Panc1 (cell line): Measurements from ENCODE around the gene OAS3.

ENCODE experiments used
- CTCF ChIP-seq: fragments of 450-650 bp; IDR thresholded peaks from 2 replicates; pipeline ENCODE4 v1.5.1; 2017; ENCODE audit warnings: mild to moderate bottlenecking
- POLR2AphosphoS5 ChIP-seq: IDR thresholded peaks from 2 replicates; pipeline ENCODE4 v1.6.1; 2012; ENCODE audit warnings: mild to moderate bottlenecking, low read depth, low read length, moderate library complexity
- TCF7L2 ChIP-seq: IDR thresholded peaks from 2 replicates; pipeline ENCODE4 v1.6.1; 2011; ENCODE audit warnings: mild to moderate bottlenecking, low read depth, low read length, inconsistent platforms

DNA sequence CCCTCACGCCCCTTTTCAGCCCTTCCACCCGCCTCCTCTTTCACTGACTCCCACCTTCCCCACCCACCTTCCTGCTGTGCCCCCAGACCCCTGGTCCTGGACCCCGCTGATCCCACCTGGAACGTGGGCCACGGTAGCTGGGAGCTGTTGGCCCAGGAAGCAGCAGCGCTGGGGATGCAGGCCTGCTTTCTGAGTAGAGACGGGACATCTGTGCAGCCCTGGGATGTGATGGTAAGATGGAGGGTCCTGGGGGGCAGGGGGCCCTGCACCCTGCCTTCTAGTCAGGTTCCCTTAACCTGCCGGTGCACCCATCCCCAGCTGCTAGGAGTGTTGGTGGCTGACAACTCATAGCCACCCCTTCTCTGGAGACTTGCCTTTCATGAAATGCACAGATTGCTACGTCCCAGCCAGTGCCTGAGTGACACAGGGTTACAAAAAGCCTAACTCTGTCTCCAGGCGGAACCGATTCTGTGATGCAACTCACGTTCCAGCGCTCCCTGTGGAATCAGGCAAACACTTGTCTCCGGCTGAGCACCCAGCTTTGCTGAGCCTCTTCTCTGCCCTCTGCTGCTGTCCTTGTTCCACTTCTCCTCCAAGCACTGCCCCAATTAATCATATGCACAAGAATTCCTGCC, 25.1 kb downstream of the OAS3 start:
- no peak for TF ChIP-seq CTCF
- TF ChIP-seq TCF7L2, result no peak
- no peak for TF ChIP-seq POLR2AphosphoS5
